NCI-H2029 (cell line): ENCODE measurements around the gene DGKB.

Source experiments
- DNase-seq: peaks from one replicate; lab custom pipeline; 2025; lab: John Stamatoyannopoulos, UW

The DGKB gene

GRCh38 chr7:14760730-14761478 is 141.6 kb downstream of the DGKB start:
- DNase-seq: no peak

GRCh38 chr7:14759785-14760184 is 142.8 kb downstream of the DGKB start:
- DNase-seq: no peak

GRCh38 chr7:14754631-14755030 is 147.9 kb downstream of the DGKB start:
- DNase-seq: peak; percentile 39

GRCh38 chr7:14752301-14752700 is 150.2 kb downstream of the DGKB start:
- no peak for DNase-seq

- no peak for DNase-seq
Measured at GRCh38 chr7:14751461-14751860, 151.1 kb downstream of the DGKB start.

- no peak for DNase-seq
Measured at GRCh38 chr7:14748461-14748860, 154.1 kb downstream of the DGKB start.

GRCh38 chr7:14747701-14748100 is 154.8 kb downstream of the DGKB start:
- DNase-seq: no peak

GRCh38 chr7:14745076-14745475 is 157.5 kb downstream of the DGKB start:
- no peak for DNase-seq

- no peak for DNase-seq
Measured at GRCh38 chr7:14740606-14741005, 161.9 kb downstream of the DGKB start.

GRCh38 chr7:14739841-14740185 is 162.7 kb downstream of the DGKB start:
- DNase-seq: no peak

- DNase-seq: no peak
Measured at GRCh38 chr7:14739168-14739840, 163.2 kb downstream of the DGKB start.

- no peak for DNase-seq
Measured at GRCh38 chr7:14738086-14738485, 164.5 kb downstream of the DGKB start.

GRCh38 chr7:14734839-14735321 is 167.7 kb downstream of the DGKB start:
- DNase-seq: no peak

- no peak for DNase-seq
Measured at GRCh38 chr7:14720785-14721184, 181.8 kb downstream of the DGKB start.

- peak; percentile 25 for DNase-seq
Measured at GRCh38 chr7:14717816-14718215, 184.7 kb downstream of the DGKB start.

GRCh38 chr7:14717169-14717568 is 185.4 kb downstream of the DGKB start:
- DNase-seq: no peak

- DNase-seq: no peak
Measured at GRCh38 chr7:14714161-14714728, 188.3 kb downstream of the DGKB start.

GRCh38 chr7:14698239-14698638 is 204.3 kb downstream of the DGKB start:
- no peak for DNase-seq

- no peak for DNase-seq
Measured at GRCh38 chr7:14697684-14698083, 204.9 kb downstream of the DGKB start.

- peak; percentile 5 for DNase-seq
Measured at GRCh38 chr7:14691597-14692203, 210.9 kb downstream of the DGKB start.

GRCh38 chr7:14691034-14691433 is 211.5 kb downstream of the DGKB start:
- DNase-seq: no peak

- DNase-seq: no peak
Measured at GRCh38 chr7:14690486-14690885, 212.1 kb downstream of the DGKB start.

- DNase-seq: no peak
Measured at GRCh38 chr7:14690075-14690474, 212.5 kb downstream of the DGKB start.
